Esophagus (tissue), 2 donors: Measurements from ENCODE around the gene MACROD2. TPM values are rescaled to one million over a fixed set of nuclear protein-coding genes. Genes with fewer than 3 reads are reported as not detected.

ENCODE experiments used
- H3K27ac ChIP-seq, 2 donors: one replicate each; pipeline ENCODE4 v1.5.1; 2013; ENCODE audit warnings: low read depth in 2 of 2, mild to moderate bottlenecking in 2 of 2, inconsistent platforms in 1 of 2, low read length in 1 of 2, moderate library complexity in 1 of 2
- H3K27me3 ChIP-seq, 2 donors: one replicate each; pipeline ENCODE4 v1.6.1; 2013; ENCODE audit warnings: low read length in 2 of 2, control low read depth in 1 of 2, mild to moderate bottlenecking in 1 of 2; ENCODE audit not compliant: insufficient read depth in 2 of 2, control insufficient read depth in 1 of 2
- H3K36me3 ChIP-seq, 2 donors: one replicate each; pipeline ENCODE4 v1.6.1; 2013; ENCODE audit warnings: low read length in 1 of 2; ENCODE audit not compliant: control insufficient read depth in 2 of 2, insufficient read depth in 2 of 2
- H3K4me1 ChIP-seq, 2 donors: one replicate each; pipeline ENCODE4 v1.6.1; 2013; ENCODE audit warnings: low read length in 1 of 2; ENCODE audit not compliant: control insufficient read depth in 2 of 2, insufficient read depth in 2 of 2
- H3K4me3 ChIP-seq, 2 donors: one replicate each; pipeline ENCODE4 v1.5.1; 2013; ENCODE audit warnings: low read length in 2 of 2, mild to moderate bottlenecking in 2 of 2, low read depth in 1 of 2, moderate library complexity in 1 of 2
- H3K9me3 ChIP-seq, 2 donors: one replicate each; pipeline ENCODE4 v1.6.1; 2013; ENCODE audit warnings: mild to moderate bottlenecking in 2 of 2, low read depth in 1 of 2, low read length in 1 of 2, moderate library complexity in 1 of 2; ENCODE audit not compliant: control insufficient read depth in 2 of 2, insufficient read depth in 1 of 2
- WGBS, 2 donors: extraction: QIAGEN DNeasy Blood & Tissue Kit; methylation state at CpG; one replicate each; pipeline ENCODE4 v1.1.7; 2013; 5-methylcytosine and 5-hydroxymethylcytosine counted together
- polyA plus RNA-seq, 2 donors: library from polyadenylated mRNA; stranded (reverse); fragments of 200-250 nt; gene quantifications; one replicate each; pipeline ENCODE4 v1.2.3, GENCODE V29; 2013
- donor health status: healthy with polysubstance abuse.
- donor health status: Bipolar disorder and iron deficiency.

MACROD2 gene
- polyA plus RNA-seq, 2 donors: 0.64 to 1.9 TPM

- Histone ChIP-seq H3K27ac (no peak overlapping the region), H3K9me3 (no peaks in the 10 kb centered on the region), H3K36me3 (no peaks in the 10 kb centered on the region), H3K4me3 (no peak overlapping the region), H3K27me3 (no peaks in the 10 kb centered on the region), H3K4me1 (no peaks in the 10 kb centered on the region)
- WGBS, 2 donors: 65 to 70% methylated on average over 5 of the region's 5 CpGs
Measured at GRCh38 chr20:15445056-15445840, 1449.9 kb downstream of the MACROD2 start.

- Histone ChIP-seq H3K36me3 (no peaks in the 10 kb centered on the region), H3K4me3 (no peak overlapping the region), H3K27ac (no peak overlapping the region), H3K4me1 (no peaks in the 10 kb centered on the region), H3K9me3 (no peaks in the 10 kb centered on the region), H3K27me3 (no peaks in the 10 kb centered on the region)
- whole genome bisulfite sequencing, 2 donors: 57 to 62% methylated on average over 9 of the region's 9 CpGs
Measured at GRCh38 chr20:15446373-15446772, 1451.1 kb downstream of the MACROD2 start.

GRCh38 chr20:15447549-15447948 lies 1452.2 kb downstream of the MACROD2 start:
- Histone ChIP-seq H3K4me1 (no peaks in the 10 kb centered on the region), H3K9me3 (no peaks in the 10 kb centered on the region), H3K27me3 (no peaks in the 10 kb centered on the region), H3K4me3 (no peak overlapping the region), H3K27ac (no peak overlapping the region), H3K36me3 (no peaks in the 10 kb centered on the region)
- 72 to 81% methylated on average over 2 of the region's 2 CpGs for WGBS, 2 donors

GRCh38 chr20:15449061-15449460 lies 1453.7 kb downstream of the MACROD2 start:
- no peaks in the 10 kb centered on the region for H3K27me3 ChIP-seq

GRCh38 chr20:15451241-15451640 lies 1455.9 kb downstream of the MACROD2 start:
- Histone ChIP-seq H3K9me3 (no peaks in the 10 kb centered on the region), H3K27me3 (no peaks in the 10 kb centered on the region), H3K27ac (no peak overlapping the region), H3K36me3 (no peaks in the 10 kb centered on the region), H3K4me1 (no peaks in the 10 kb centered on the region), H3K4me3 (no peak overlapping the region)
- 73 to 74% methylated on average over 2 of the region's 2 CpGs for WGBS, 2 donors

More at GRCh38 chr20:15449061-15449460, 1453.7 kb downstream of the MACROD2 start:
- Histone ChIP-seq H3K27ac (no peak overlapping the region), H3K36me3 (no peaks in the 10 kb centered on the region), H3K4me1 (no peaks in the 10 kb centered on the region), H3K9me3 (no peaks in the 10 kb centered on the region), H3K4me3 (no peak overlapping the region)
- WGBS, 2 donors: 95 to 98% methylated on average over 4 of the region's 4 CpGs

- no peak overlapping the region for H3K4me3 ChIP-seq
- no peaks in the 10 kb centered on the region for H3K36me3 ChIP-seq
- WGBS, 2 donors: 35 to 45% methylated on average over 4 of the region's 4 CpGs
- no peaks in the 10 kb centered on the region for H3K4me1 ChIP-seq
- no peaks in the 10 kb centered on the region for H3K27me3 ChIP-seq
- H3K27ac ChIP-seq: no peak overlapping the region
- no peaks in the 10 kb centered on the region for H3K9me3 ChIP-seq
Measured at GRCh38 chr20:15455279-15455678, 1460.0 kb downstream of the MACROD2 start.

- WGBS, 2 donors: 92 to 94% methylated on average over 4 of the region's 4 CpGs
- Histone ChIP-seq H3K36me3 (no peaks in the 10 kb centered on the region), H3K4me3 (no peak overlapping the region), H3K27me3 (no peaks in the 10 kb centered on the region), H3K27ac (no peak overlapping the region), H3K9me3 (no peaks in the 10 kb centered on the region), H3K4me1 (no peaks in the 10 kb centered on the region)
Measured at GRCh38 chr20:15461938-15462337, 1466.6 kb downstream of the MACROD2 start.

- Histone ChIP-seq H3K27me3 (no peaks in the 10 kb centered on the region), H3K9me3 (peaks cover 0 to 2% of the 10 kb centered on the region in 2 donors), H3K27ac (no peak overlapping the region), H3K36me3 (no peaks in the 10 kb centered on the region), H3K4me1 (peaks cover 0 to 2% of the 10 kb centered on the region in 2 donors), H3K4me3 (no peak overlapping the region)
- 9 to 14% methylated on average over 5 of the region's 5 CpGs for WGBS, 2 donors
Measured at GRCh38 chr20:15475483-15475882, 1480.2 kb downstream of the MACROD2 start.

- Histone ChIP-seq H3K27ac (no peak overlapping the region), H3K4me1 (peaks cover 0 to 2% of the 10 kb centered on the region in 2 donors), H3K36me3 (no peaks in the 10 kb centered on the region), H3K4me3 (no peak overlapping the region), H3K27me3 (no peaks in the 10 kb centered on the region), H3K9me3 (peaks cover 0 to 2% of the 10 kb centered on the region in 2 donors)
- WGBS, 2 donors: 74 to 78% methylated on average over 2 of the region's 2 CpGs
Measured at GRCh38 chr20:15476186-15476585, 1480.9 kb downstream of the MACROD2 start.

GRCh38 chr20:15476781-15477180 lies 1481.5 kb downstream of the MACROD2 start:
- Histone ChIP-seq H3K36me3 (no peaks in the 10 kb centered on the region), H3K4me1 (peaks cover 0 to 2% of the 10 kb centered on the region in 2 donors), H3K27me3 (no peaks in the 10 kb centered on the region), H3K9me3 (peaks cover 0 to 2% of the 10 kb centered on the region in 2 donors), H3K4me3 (no peak overlapping the region), H3K27ac (no peak overlapping the region)
- 90 to 93% methylated on average over 5 of the region's 5 CpGs for WGBS, 2 donors
